ENCODE results near the gene GPATCH8.

DNA sequence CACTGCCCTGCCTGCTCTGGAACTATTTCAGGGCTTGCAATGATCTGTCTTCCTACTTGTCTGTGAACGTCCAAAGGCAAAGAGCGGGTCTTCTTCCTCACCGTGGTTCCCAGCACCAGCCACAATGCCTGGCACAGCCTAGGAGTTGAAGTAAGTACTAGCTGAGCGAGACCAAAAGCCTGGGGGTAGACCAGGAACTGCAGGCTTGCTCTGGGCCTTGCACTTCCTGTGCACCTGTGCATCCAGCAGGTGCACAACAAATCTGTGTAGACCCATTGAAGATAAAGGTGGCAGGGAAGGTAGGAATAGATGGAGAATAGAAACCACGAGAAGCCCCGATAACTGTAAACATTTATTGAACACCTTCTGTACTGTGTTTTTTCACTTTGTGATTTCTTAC is 144.2 kb downstream of the GPATCH8 start:
- TF ChIP-seq, protein P1, sequence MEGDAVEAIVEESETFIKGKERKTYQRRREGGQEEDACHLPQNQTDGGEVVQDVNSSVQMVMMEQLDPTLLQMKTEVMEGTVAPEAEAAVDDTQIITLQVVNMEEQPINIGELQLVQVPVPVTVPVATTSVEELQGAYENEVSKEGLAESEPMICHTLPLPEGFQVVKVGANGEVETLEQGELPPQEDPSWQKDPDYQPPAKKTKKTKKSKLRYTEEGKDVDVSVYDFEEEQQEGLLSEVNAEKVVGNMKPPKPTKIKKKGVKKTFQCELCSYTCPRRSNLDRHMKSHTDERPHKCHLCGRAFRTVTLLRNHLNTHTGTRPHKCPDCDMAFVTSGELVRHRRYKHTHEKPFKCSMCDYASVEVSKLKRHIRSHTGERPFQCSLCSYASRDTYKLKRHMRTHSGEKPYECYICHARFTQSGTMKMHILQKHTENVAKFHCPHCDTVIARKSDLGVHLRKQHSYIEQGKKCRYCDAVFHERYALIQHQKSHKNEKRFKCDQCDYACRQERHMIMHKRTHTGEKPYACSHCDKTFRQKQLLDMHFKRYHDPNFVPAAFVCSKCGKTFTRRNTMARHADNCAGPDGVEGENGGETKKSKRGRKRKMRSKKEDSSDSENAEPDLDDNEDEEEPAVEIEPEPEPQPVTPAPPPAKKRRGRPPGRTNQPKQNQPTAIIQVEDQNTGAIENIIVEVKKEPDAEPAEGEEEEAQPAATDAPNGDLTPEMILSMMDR (conservative IDR thresholded peaks at IDR 0.05 in 1 of 2, IDR thresholded peaks at IDR 0.05 in 1 of 2; ENCODE audit: extremely low read depth in 1 of 2, insufficient read depth in 1 of 2, low read depth in 1 of 2, low read length in 2 of 2) = no peak
- no peak for TF ChIP-seq EZH2 (IDR thresholded peaks at IDR 0.05; ENCODE audit: borderline replicate concordance, low read length)

Measured in mammary epithelial cell (primary cell).